GM12801 (cell line): ENCODE results near the gene GOLGA7B.

Experiments used
- CTCF ChIP-seq: IDR thresholded peaks from one replicate; pipeline ENCODE4 v1.5.1; 2011; ENCODE audit warnings: control low read depth; ENCODE audit not compliant: insufficient read length; ENCODE audit errors: extremely low read depth

GOLGA7B gene

DNA sequence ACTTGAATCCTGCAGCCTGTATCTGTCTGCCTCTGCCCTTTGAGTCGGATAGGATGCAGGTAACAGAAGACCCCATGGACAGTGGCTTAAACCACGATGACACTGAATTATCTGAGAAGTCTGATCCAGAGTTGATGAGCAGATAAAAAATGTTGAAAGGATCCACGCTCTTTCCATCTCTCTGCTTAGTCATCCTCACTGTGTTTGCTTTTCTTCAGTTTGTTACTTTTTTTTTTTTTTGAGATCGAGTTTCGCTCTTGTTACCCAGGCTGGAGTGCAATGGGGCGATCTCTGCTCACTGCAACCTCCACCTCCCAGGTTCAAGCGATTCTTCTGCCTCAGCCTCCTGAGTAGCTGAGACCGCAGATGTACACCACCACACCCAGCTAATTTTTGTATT is 36.9 kb upstream of the GOLGA7B start:
- TF ChIP-seq CTCF: no peak

GRCh38 chr10:97813311-97813710 is 36.3 kb upstream of the GOLGA7B start:
- no peak for TF ChIP-seq CTCF

DNA sequence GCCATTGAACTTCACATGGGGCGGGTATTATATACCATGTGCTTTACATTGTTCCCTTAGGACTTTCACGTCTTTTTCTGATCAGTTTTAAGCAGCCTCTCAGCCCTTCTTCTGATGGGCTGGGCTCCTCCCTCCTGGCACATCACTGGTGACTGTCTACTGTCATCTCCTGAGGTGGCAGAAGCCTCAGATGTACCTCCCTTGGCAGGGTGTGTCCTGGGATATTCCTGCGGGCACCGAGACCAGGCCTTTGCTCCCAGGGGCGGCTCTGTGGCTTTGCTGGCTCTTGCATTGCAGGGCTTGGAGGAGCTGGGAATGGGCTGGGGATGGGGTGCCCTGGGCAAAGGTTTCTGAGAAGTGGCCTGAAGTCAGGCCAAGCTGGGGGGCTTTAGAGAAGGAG is 34.6 kb upstream of the GOLGA7B start:
- TF ChIP-seq CTCF: no peak

- no peak for TF ChIP-seq CTCF
Observed at GRCh38 chr10:97816609-97817008, 33.0 kb upstream of the GOLGA7B start.

- TF ChIP-seq CTCF: no peak
Observed at GRCh38 chr10:97818572-97818971, 31.1 kb upstream of the GOLGA7B start.

DNA sequence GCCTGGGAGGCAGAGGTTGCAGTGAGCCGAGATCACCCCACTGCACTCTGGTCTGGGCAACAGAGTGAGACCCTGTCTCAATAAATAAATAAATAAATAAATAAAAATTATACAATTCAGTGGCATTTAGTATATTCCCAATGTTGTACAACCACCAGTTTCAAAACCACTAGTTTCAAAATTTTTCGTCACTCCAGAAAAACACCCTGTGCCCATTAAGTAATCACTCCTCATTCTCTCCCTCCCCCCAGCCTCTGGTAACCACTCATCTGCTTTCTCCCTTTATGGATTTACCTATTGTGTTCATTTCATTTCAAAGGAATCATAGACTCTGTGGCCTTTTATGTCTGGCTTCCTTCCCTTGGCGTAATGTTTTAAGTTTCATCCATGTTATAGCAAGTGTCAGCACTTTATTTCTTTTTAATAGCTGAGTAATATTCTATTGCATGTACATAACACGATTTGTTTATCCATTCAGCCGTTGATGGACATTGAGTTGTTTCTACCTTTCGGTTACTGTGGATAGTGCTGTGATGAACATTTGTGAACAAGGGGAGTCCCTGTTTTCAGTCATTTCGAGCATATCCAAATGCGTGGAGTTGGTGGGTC is 29.4 kb upstream of the GOLGA7B start:
- TF ChIP-seq CTCF: no peak

DNA sequence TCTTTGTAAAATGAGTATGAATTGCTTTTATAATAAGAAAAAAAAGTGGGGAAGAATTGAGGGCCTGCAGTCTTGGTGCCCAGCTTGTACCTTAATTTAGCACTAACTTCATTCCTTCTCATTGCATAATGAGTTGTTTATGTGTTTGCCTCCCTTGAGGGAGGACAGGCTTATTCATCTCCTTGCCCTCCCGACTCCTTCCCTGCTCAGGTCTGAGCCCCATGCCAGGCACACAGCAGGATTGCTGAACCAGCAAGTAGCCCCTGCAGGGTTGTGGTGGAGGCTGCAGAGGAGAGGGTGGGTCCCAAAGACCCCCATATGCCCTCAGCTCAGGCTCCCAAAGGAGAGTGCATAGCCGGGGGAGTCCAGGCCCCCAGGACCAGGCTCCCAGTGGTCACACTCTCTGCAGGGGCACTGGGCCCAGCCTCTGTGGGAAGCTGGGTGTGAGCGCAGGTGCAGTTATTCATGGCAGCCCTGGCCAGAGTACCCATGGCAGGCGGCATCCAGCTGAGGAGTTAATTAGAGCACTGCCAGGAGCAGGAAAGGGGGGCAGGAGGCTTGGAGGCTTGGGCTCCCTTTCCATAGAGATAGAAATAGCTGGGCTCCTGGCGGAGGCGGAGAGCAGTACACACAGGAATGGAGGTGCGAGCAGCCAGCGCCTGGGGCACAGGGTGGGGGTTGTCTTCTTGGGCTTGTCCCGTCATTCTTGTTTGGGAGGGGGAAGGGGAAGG is 28.2 kb upstream of the GOLGA7B start:
- no peak for TF ChIP-seq CTCF
